PC-3 (cell line): Measurements from ENCODE around the gene HOXD4.

ENCODE experiments used
- CTCF ChIP-seq: fragments of 300-600 bp; sonication (generic); conservative IDR thresholded peaks from 2 replicates; pipeline ENCODE4 v1.5.1; 2017; ENCODE audit warnings: antibody characterized with exemption, low read depth, mild to moderate bottlenecking, low read length
- EZH2 ChIP-seq: fragments of 300-600 bp; sonication (generic); IDR thresholded peaks from one replicate; pipeline ENCODE4 v1.6.1; 2017; ENCODE audit warnings: antibody characterized with exemption, mild to moderate bottlenecking, low read length; ENCODE audit not compliant: unreplicated experiment
- EZH2phosphoT487 ChIP-seq: fragments of 300-600 bp; sonication (generic); IDR thresholded peaks from 2 replicates; pipeline ENCODE4 v1.6.1; 2018; ENCODE audit warnings: mild to moderate bottlenecking, antibody characterized with exemption, low read length, borderline replicate concordance

- TF ChIP-seq CTCF (no peak), EZH2phosphoT487 (no peak), EZH2 (no peak)
These were observed 23.6 kb upstream of the HOXD4 start for GRCh38 chr2:176127774-176128072.
